ENCODE data around the gene FGF2.
"Not testable (repeated sequence)": the region's sequence is repeated elsewhere in the genome, so short reads cannot be mapped to it uniquely, and the experiment has no call there.

FGF2 gene

GRCh38 chr4:122826553-122827257 is at the start of gene FGF2:
Gene FGF2, plus strand, starts transcription at chr4:122826831. Its CDS starts 344 bp downstream, at chr4:122827175.
- DNase-seq (ENCODE audit: low spot score), result peak; percentile 89

DNA sequence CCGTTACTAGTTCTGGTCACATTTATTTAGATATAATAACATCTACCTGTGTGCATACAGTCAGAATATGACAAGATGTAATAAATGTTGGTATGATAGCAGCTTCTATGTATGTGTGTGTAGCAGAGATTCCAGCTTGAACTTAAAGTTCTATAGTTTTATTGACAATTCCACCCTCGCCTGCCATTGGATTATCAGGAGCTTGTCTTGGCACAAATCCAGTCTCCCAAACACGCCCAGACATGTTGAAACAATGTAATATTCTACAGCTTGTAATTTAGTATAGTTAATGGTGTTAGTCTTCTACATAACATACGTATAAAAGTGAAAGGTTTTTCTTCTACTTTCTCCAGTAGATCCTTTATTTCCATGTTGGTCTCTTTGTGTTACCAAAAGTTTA is 49.7 kb upstream of the FGF2 start:
- DNase-seq (ENCODE audit: low spot score), result no peak

GRCh38 chr4:122777846-122778673 is 48.6 kb upstream of the FGF2 start:
- peak; percentile 75 for DNase-seq (ENCODE audit: low spot score)

GRCh38 chr4:122781486-122781885 is 45.1 kb upstream of the FGF2 start:
- no peak for DNase-seq (ENCODE audit: low spot score)

GRCh38 chr4:122783301-122784215 is 43.1 kb upstream of the FGF2 start:
- peak; percentile 97 for DNase-seq (ENCODE audit: low spot score)

DNA sequence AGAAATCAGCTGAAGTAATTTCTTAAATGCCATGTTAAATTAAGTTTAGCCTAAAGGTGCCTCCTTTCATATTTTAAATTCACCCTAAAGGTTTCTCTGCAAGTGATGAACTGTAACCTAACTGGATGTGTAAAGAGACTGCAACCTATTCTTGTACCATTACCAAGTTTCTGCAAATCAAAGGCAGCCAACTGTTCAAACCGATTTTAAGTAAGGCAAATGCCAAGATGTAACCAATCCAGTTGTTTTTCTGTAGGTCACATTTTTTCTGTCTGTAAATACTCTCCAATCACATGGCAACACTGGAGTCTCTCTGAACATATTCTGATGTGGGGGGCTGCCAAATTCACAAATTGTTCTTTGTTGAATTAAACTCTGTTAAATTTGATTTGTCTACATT is 42.4 kb upstream of the FGF2 start:
- no peak for DNase-seq (ENCODE audit: low spot score)

GRCh38 chr4:122785099-122785498 is 41.5 kb upstream of the FGF2 start:
- no peak for DNase-seq (ENCODE audit: low spot score)

DNA sequence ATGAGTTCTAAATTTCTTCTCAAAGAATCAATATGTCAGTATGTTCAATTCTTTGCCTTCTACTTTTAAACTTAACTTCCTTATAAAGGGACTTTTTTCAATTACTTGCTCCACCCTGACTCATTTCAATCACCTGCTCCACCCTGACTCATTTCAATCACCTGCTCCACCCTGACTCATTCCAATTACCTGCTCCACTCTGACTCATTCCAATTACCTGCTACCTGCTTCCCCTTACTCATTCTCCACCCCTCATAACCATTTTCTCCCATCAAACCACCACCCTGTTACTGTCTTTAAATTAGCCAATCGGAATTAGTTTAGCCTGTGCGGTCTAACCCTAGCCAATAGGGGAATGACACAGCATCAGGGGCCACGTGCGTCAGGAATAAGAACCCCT is 40.3 kb upstream of the FGF2 start:
- DNase-seq (ENCODE audit: low spot score), result not testable (repeated sequence)

GRCh38 chr4:122786920-122787319 is 39.7 kb upstream of the FGF2 start:
- not testable (repeated sequence) for DNase-seq (ENCODE audit: low spot score)

DNA sequence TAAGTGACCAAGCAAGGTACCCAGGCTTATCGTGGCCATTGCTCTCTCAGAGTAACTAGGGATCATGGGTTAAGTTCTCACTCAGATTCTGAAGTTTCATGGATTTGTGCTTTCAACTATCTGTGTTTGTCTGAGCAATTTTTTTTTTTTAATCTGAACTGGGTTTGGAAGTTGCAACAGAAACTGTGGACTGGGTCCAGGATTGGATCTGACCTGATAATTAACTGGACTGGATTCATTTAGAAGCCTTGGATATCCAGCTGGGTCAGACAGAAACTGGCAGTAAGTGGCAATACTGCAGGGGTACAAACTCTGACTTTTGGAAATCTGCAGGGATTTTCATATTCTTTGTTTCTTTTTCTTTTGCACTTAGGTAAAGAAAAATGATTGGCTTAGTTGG is 38.7 kb upstream of the FGF2 start:
- DNase-seq (ENCODE audit: low spot score), result no peak

DNA sequence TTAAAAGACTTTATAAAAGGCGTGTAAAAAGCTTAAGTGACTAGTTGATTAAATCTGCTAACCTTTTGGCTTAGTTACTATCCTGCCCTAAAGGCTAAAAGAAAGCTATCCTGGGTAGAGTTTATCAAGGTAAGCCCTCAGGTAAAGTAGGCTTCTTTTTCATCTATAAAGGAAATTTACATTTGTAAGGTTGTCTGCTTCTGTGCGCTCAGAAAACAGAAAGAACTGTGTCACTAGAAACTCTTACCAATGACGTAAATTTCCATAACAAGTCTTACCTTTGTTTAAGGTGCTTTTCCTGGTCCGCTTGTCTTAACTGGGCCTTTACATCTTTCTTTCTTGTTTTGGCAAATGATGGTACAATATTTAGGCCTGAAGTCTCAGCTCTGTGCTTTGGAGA is 37.7 kb upstream of the FGF2 start:
- no peak for DNase-seq (ENCODE audit: low spot score)

GRCh38 chr4:122793811-122794210 is 32.8 kb upstream of the FGF2 start:
- no peak for DNase-seq (ENCODE audit: low spot score)

DNA sequence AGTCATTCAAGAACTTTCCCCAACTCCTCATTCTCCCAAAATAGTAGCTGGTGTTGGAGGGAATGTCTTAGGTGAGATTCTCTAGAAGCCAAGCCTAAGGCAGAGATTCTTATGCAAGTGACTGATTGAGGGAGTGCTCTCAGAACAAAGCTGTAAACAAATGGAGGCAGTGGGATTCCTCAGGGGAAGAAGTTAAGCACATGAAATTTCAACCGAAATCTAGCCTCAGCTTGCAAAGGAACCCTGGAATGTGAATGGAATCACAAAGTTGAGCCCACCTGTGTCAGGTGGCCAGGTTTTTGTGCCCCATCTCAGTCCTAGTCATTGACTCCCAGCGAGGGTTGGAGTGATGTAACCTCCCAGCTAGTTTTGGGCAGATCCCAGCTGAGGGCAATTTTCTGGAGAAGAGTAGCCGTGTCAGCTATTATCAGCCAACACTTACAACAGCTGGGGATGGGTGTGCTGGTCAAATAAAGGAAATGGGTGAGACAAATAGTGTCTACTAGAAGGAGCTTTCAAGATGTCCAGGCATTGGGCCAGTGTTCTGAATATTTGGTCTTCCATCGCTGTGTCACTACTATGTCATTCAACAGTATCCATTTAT is 29.7 kb upstream of the FGF2 start:
- DNase-seq (ENCODE audit: low spot score), result peak; percentile 53

- peak; percentile 4 for DNase-seq (ENCODE audit: low spot score)
Observed at GRCh38 chr4:122797405-122798094, 29.1 kb upstream of the FGF2 start.

DNA sequence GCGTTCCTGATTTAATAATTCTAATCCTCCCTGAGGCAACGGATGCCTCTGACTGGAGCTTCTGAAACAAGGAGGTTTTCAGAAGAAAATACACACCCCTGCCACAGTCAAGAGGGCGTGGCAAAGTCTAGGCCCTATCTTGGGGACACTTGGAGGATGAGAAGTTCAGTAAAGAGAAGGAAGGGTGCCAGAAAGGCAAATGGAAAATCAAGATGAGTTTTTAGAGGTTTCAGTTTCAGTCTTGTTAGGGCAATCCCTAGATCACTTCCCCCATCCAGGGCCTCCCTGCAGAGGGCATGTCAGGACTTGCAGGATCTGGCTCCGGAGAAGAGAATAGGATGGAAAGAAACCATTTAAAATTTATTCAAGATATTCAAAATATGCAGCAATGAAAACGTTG is 28.5 kb upstream of the FGF2 start:
- DNase-seq (ENCODE audit: low spot score), result peak; percentile 91

GRCh38 chr4:122798917-122799316 is 27.7 kb upstream of the FGF2 start:
- no peak for DNase-seq (ENCODE audit: low spot score)

GRCh38 chr4:122803788-122804208 is 22.8 kb upstream of the FGF2 start:
- DNase-seq (ENCODE audit: low spot score), result no peak

DNA sequence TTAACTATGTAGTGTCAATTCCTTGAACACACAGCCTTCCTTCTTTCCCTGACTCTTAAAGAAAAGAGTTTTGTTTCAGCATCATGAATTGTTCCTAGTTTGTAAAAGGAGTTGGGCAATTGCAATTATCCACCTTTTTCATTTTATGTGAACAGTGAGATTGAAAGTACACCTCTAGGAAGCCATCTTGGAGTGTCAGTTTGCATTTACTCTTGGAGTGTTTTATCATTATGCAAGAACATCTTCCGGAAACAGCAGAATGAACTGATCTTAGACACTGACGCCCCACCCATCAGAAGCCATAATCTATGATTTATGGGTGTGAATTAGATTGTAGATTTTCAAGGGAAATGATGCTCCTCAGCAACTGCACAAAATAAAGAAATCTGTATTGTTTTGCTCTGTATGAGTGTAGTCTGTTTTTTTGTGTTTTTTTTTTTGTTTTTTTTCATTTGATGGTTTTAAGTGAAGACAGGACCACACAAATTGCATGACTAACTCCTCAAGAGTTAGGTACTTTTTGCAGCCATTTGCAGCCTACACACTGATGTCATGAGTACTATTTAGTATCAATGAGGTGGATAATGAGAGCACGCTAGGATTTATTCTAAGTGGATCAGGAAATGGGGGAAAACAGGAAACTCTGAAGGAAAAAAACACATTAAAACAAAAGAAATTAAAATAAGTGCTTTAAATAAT is 19.5 kb upstream of the FGF2 start:
- DNase-seq (ENCODE audit: low spot score), result no peak

GRCh38 chr4:122810669-122811068 is 16.0 kb upstream of the FGF2 start:
- no peak for DNase-seq (ENCODE audit: low spot score)

DNA sequence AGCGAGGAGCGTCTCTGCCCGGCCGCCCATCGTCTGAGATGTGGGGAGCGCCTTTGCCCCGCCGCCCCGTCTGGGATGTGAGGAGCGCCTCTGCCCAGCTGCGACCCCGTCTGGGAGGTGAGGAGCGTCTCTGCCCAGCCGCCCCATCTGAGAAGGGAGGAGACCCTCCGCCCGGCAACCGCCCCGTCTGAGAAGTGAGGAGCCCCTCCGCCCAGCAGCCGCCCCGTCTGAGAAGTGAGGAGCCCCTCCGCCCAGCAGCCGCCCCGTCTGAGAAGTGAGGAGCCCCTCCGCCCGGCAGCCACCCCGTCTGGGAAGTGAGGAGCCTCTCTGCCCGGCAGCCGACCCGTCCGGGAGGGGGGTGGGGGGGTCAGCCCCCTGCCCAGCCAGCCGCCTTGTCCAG is 14.8 kb upstream of the FGF2 start:
- not testable (repeated sequence) for DNase-seq (ENCODE audit: low spot score)

- not testable (repeated sequence) for DNase-seq (ENCODE audit: low spot score)
Observed at GRCh38 chr4:122812823-122813222, 13.8 kb upstream of the FGF2 start.

Data from AG08395 (cell line).